ENCODE measurements around the gene FAM222A.

- TF ChIP-seq CTCF (conservative IDR thresholded peaks at IDR 0.05 in 1 of 2, IDR thresholded peaks at IDR 0.05 in 1 of 2; ENCODE audit: extremely low read depth in 1 of 2, insufficient read depth in 1 of 2, low read depth in 1 of 2, low read length in 2 of 2) = no peak
- TF ChIP-seq EZH2 (IDR thresholded peaks at IDR 0.05; ENCODE audit: borderline replicate concordance, low read length) = no peak
These were observed 63.9 kb downstream of the FAM222A start for GRCh38 chr12:109777544-109777943.

Measured in mammary epithelial cell (primary cell).